ENCODE results near the gene OR10J1.
"Not testable (repeated sequence)": the region's sequence is repeated elsewhere in the genome, so short reads cannot be mapped to it uniquely, and the experiment has no call there.

The OR10J1 gene, protein sequence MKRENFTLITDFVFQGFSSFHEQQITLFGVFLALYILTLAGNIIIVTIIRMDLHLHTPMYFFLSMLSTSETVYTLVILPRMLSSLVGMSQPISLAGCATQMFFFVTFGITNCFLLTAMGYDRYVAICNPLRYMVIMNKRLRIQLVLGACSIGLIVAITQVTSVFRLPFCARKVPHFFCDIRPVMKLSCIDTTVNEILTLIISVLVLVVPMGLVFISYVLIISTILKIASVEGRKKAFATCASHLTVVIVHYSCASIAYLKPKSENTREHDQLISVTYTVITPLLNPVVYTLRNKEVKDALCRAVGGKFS

DNA sequence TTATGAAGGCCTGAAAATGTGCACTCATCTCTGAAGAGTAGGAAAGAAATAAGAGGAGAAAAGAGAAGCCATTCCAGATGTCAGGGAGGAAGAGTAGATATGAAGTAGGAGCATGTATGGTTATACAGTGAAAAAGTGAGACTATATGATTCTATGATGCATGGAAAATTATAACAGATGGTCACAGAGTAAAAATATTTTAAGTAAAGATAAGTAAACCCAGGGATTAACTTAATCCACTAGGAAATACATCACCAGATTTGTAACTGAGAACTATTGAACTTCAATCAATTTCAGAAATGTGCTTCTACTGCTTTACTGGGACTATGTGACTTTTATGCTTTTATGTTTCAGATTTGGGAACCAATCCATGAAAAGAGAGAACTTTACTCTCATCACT is at the start of gene OR10J1:
OR10J1 (plus strand) TSS at position 301 of the 400 bp plus-strand sequence; CDS start at position 371, 70 bp downstream.
- no peak for DNase-seq (ENCODE audit: low read depth, low spot score)

DNA sequence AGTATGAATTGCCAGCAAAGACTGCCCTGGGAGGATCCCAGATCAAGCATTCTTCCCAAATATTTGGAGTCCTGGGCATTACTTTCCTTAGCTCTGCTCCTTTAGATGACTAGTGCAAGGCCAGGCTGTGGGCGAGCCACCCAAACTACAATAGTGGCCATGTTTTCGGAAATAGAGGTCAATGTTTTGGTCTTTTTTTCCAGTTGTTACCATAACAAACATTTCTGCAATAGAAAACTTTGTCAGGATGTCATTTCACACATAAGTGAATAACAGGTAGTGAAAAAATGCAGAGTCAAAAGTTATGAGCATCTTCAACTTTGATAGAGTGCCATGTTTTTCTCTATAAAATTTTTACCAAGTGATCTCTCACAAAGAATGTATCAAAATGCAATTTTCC is 32.7 kb upstream of the OR10J1 start:
- no peak for DNase-seq (ENCODE audit: low read depth, low spot score)

DNA sequence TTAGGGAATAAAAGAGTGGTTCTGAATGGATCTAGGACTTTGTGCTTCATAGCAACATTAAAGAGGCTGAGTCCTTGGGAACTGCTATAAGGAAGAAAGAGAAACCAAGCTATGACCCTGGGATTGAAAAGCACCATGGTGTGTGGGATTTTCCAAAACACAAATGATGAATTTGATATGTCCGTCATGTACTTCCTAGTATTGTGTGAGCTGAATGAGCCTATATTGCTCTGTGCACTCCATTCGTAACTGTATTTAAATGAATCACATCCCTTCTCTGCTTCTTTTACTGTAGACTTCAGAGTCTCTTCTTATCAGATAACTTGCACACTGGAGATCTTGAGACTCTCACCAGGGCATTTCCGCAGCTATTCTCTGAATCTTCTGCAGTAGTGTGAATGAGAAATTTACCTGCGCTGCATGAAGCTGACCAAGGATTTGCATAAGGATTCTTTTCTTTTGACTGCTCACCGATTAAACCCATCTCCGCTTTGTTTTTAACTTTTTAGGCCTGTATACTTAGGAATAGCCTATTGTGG is 30.6 kb upstream of the OR10J1 start:
- DNase-seq (ENCODE audit: low read depth, low spot score) = no peak

DNA sequence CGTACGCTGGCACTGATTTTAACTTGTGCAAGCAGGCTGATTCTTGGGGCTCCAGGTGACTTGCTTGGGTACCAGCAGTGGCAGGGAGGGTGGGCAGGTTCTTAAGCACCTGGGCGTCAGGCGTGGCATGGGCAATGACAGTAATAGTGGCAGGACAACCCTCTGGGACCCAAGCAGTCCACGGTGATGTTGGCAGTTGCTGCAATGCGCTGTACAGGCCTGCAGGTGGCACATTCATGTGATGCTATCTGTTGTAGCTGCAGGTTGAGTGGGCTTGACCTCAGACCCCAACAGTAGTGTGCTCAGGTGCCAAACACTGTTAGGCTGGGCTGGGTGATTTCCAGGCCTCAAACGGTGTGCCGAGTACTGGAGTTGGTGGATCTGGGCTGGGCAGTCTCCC is 17.7 kb upstream of the OR10J1 start:
- DNase-seq (ENCODE audit: low read depth, low spot score) = no peak

DNA sequence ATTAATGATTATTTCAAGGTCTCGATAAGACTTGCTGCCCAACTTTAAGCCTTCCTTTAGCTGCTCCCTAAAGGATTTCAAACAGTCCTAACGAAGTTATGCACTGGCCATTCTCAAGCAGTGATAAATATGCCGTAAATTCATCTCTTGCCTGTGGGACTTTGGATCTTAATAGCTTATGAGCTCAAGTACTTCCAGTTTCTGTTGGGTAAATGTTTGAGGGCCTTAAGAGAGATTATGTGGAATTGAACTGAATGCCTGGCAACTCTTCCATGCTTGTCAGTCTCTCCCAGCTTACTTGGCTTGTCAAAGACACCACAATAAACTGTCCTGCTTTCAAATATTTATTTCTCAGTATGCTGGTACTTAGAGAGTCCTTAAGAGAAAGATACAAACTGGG is 11.0 kb upstream of the OR10J1 start:
- no peak for DNase-seq (ENCODE audit: low read depth, low spot score)

DNA sequence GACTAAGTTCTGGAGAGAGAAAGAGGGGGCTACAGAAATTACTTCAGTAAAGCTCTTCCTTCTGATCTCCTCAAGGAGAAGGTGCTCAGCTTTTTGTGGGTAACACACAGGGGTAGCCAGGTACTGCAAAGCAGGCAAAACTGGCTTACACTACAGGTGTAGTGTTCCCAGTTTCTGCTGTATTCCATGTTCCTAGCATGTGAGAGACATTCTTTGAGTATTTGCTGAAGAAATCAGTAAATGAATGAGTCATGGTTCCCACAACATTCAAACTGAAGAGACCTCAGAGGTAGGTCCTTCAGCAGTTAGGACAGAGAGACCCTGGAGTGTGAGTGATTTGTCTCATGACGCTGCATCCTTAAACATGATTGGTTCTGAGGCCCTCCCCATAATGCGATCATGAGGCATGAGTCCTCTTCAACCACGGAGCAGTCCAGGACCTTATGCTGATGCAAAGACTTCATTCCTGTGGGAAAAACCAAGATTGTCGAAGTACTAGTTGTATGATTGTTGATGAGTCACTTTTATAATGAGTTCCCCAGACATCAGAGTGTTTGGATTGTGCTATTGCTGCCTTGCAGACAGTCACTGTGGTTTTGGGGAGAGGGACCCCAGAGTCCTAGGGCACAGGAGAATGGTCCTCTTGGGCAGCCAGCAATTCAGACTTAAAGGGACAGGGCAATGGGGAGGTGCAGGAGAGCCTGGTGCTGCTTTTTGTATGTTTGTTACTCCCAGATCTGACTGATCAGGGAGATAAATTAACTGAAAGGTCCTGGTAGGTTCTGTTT is 10.3 kb upstream of the OR10J1 start:
- DNase-seq (ENCODE audit: low read depth, low spot score) = no peak

DNA sequence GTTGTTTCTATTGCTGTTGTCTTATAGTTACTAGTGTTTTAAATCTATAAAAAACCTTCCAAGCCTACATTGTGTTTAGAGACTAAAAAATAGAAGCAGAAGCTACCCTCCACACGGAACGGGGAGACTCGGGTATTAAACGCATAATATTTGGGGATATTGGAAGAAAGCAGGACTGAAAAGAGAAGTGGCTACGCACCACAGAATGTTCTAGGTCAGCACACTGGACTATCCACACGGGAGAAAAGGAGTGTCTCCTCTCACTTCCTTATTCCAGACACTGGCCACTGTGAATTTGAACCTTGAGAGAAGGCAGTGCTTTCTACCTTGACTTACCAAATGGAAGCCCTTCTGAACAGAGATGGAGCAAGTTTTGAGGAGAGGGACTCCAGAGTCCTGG is 8.5 kb upstream of the OR10J1 start:
- no peak for DNase-seq (ENCODE audit: low read depth, low spot score)

DNA sequence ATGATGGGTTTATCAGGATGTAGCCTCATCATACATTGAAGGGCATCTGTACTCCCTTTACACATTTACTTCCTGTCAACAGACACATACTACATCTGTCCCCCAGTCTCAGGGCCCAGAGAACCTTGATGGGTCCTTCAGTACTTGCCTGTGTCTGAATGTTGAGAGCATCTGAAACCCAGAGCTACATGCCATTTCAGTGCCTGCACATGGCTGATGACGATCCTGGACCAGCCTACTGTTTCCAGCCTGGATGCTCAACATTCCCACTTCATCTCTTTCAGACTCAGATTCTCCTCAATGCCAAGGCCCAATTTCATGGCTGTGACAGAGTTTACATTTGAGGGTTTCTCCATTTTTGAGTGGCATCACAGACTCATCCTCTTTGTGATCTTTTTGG is 7.6 kb upstream of the OR10J1 start, which contains the start of gene OR10J4:
OR10J4 (plus strand) TSS at position 301 of the 400 bp plus-strand sequence.
- no peak for DNase-seq (ENCODE audit: low read depth, low spot score)

DNA sequence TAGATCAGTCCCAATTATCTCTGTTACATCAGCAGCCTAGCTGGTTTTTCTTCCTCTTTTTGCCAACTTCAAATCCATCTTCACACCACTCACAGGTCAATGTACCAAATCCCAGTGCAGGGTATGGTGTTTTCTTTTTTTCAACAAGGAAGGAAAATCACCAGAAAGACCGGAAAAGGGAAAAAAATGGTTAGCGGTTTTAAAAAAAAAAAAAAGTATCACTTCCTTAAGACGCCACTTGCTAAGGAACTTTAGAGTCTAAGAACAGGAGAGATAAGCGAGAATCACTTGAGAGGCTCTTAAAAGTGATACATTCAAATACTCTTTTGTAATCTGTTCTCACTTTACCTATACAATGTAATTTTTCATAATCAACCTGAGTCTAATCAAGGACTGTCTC is 3.1 kb upstream of the OR10J1 start:
- DNase-seq (ENCODE audit: low read depth, low spot score) = no peak

DNA sequence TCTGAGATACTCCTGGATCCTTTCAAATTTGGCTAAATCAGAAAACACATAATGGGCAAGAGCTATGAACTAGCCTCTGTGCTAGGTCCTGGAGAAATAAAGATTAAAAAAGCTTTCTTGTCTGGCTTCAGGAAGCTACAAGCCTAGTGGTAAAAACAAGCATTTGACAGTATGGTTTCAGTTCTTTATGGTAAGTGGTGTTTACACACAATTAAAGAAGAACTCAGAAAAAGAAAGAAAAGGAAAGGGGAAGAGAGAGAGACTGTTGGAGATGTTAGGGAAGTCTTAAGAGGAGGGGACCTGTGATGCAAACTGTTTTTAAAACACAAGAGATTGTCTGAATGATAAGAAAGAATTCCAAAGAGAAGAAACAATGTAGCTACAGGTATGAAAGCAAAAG is 1.8 kb downstream of the OR10J1 start:
- no peak for DNase-seq (ENCODE audit: low read depth, low spot score)

DNA sequence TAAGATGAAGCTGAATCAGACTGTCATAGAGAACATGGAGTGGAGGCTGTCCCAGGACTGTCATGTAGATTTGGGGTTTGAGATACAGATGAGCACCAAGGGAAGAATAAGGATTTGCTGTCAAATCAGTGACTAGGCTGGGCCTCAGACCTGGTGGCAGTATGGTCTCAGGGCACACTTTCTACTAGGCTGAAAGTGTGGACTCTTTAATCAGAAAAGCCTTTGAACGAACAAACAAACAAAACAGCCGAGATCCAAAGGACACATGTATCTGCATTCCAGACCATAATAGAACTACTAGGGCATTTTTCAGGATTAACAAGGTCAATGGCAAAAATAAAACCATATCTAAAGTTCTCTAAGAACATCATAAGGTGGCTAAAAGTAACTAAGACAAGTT is 2.9 kb downstream of the OR10J1 start:
- DNase-seq (ENCODE audit: low read depth, low spot score) = no peak

DNA sequence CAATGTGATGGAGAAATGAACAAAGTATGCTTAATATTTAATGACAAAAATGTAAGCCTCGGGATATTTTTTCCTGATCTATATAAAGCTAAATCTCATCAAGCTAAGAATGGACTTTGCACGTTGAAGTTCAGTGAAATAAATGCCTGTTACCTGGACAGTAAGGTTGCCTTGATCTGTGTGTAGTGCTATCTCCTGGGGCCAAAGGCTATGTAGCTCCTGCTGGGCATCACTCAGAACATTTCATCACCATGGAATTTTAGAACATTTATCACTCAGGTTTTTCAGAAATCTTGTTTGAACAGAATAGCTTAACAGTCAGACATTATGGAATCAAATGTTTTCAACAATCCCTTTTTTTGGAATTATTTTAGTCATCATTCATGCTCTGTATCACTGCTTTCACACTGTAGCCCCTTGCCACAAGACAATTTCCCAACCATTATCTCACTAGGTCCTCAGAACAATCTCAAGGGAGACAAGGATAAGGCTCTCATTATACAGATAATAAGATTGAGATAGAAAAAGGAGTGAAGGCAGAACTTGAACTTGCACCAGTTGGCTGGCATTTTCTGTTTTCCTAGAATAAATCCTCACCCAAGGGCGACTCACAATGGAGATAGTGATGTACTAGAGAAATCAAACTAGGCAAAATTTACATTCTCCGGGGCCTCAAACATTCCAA is 3.7 kb downstream of the OR10J1 start:
- no peak for DNase-seq (ENCODE audit: low read depth, low spot score)

DNA sequence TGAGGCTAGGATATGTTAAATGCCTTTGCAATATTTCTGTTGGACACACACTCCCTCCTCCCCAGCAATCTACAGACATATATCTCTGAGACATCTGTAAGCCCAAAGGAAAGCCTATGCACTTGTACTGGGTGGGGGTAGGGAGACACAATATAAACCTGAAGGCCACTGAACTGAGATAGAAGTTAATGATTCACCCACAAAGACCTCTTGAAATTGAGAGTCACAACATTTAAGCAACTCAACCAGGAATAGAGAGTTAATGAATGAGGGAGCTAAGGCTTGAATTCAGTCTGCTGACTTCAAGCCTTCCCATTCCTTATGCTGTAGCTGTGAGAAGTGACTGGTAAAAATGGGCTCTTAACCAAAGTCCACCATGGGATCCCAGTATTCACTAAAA is 5.0 kb downstream of the OR10J1 start:
- no peak for DNase-seq (ENCODE audit: low read depth, low spot score)

DNA sequence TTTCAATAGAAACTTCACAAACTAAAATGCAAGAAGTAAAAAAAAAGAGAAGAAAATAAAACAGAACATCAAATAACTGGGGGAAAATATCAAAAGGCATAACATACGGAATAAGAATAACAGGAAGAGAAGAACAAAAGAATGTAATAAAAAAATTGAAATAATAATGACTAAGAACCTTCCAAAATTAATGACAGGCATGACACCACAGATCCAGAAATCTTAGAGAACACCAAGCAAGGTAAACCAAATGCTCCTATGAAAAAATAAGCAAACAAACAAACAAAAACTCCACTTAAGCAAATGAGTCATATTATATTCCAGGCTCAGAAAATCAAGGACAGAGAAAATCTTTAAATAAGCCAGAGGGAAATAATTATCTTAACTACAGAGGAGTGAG is 8.7 kb downstream of the OR10J1 start:
- DNase-seq (ENCODE audit: low read depth, low spot score) = no peak

DNA sequence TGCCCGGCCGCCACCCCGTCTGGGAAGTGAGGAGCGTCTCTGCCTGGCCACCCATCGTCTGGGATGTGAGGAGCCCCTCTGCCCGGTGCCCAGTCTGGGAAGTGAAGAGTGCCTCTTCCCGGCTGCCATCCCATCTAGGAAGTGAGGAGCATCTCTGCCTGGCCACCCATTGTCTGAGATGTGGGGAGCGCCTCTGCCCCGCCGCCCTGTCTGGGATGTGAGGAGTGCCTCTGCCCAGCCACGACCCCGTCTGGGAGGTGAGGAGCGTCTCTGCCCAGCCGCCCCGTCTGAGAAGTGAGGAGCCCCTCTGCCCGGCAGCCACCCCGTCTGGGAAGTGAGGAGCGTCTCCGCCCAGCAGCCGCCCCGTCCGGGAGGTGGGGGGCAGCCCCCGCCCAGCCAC is 10.1 kb downstream of the OR10J1 start:
- DNase-seq (ENCODE audit: low read depth, low spot score) = not testable (repeated sequence)

DNA sequence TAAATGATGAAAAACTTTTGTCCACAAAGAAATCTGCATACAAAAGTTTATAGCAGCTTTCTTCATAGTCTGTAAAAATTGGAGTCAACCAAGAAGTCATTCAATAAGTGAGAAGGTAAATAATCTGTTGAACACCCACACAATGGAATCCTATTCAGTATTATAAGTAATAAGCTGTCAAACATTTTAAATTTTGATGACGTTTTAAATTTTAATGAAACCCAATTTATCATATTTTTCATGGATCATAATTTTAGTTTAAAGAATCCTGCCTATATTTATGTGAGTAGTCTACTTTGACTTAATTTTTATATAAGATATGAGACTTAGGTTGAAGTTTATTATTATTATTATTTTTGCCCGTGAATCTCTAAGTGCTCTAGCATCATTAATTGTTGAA is 20.0 kb downstream of the OR10J1 start:
- DNase-seq (ENCODE audit: low read depth, low spot score) = no peak

DNA sequence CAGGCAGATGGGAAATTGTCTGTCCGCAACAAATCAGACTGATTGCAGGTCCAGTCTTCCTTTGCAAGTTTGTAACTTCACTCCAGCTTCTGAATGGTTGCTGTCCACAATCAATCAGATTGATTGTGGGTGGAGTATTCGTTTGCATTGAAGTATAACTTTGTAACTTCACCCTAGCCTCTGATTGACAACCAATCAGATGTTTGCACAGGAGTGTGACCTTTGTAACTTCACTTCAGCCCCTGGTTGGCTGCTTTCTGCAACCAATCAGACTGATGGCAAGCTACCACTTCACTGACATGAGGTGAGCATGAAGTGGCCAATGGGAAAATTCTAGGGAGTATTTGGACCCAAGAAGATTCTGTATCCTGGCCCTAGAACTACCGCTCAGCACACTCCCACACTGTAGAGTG is 25.7 kb downstream of the OR10J1 start:
- DNase-seq (ENCODE audit: low read depth, low spot score) = no peak

DNA sequence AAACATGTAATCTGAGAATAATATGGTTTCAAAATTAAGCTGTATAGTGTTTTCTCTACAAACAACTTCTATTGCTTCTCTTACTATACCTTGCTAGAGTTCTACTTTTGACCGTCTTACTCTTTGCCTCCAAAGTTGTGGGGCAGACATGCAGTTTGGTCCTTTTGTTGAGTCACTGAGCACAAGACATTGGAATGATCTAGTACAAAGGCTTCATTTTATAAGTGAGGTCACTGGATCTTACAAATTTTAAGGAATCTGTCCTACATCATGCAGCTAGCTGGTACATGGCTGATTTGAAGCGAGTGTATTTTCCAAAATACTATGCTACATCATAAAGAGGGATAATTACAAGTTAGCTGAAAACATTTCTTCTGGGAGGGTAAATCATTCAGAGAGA is 28.8 kb downstream of the OR10J1 start:
- DNase-seq (ENCODE audit: low read depth, low spot score) = no peak

DNA sequence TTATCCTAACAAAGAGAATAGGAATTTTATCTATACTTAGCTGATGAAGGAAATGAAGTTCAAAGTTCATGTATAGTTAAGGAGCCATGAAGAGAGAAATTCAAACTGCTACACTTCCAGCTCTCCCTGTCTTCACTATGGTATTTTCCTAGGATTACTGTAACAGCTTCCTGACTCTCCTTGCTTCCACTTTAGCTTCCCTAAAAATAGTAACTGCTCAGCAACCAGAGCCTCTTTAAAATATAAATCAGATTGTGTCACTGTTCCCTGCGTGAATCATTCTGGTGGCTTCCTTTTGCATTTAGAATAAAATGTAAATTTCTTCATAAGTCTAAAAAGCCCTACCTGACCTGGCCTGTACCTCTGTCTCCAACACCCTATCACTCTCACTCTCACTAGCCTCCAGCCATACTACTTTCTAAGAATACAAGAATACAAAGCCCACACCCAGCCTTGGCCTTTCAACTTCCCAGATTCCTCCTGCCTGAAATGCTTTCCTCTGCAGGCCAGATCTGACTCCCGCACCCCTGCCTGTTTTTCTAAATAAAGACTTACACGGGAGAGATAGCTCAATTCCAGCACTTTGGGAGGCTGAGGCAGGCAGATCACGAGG is 30.5 kb downstream of the OR10J1 start:
- no peak for DNase-seq (ENCODE audit: low read depth, low spot score)

DNA sequence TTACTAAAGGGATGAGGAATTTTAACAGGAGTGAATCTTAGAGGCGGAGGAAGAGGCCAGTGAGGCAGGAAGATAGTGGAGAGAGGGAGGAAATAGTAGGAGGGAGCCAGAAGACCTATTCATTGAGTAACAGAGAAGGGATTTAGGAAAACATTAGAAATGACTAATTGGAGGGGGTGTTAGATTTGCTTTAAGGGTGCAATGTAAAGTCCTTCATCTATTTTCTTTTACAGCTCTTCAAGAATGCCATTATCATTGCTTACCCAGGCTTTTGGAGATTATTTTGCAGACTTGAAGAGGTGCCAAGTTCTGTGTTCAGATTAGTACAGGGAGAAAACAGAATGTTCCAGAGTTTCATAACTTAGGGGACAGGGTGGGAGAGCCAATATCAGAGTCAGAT is 33.8 kb downstream of the OR10J1 start:
- no peak for DNase-seq (ENCODE audit: low read depth, low spot score)

DNA sequence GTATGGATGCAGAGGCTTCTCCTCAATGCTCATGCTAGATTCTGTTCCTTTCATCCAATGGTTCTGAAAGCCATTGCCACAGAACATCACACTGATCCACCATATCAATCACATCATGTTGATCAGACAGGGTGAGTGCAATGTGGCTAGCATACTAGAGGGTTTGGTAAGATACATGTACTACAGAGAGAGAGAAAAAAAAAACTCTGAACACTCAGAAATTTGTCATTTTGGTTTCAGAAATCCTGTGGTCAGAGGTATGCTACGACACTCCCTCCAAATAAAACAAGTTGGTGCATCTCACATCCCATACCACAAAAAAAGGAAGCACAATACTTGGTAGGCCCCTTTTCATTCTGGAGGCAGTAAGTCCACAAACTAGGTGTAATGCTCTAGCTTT is 35.4 kb downstream of the OR10J1 start:
- DNase-seq (ENCODE audit: low read depth, low spot score) = no peak

DNA sequence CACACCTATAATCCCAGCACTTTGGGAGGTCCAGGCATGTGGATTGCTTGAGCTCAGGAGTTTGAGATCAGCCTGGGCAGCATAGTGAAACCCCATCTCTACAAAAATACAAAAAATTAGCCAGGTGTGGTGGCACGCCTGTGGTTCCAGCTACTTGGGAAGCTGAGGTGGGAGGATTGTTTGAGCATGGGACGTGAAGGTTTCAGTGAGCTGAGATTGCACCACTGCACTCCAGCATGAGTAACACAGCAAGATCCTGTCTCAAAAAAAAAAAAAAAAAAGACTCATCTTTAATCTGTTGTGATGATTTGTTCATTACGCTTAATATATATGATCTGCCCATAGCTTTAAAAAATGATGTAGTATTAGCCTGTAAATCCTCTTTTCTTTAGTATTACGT is 44.0 kb downstream of the OR10J1 start:
- DNase-seq (ENCODE audit: low read depth, low spot score) = no peak
